ENCODE results near the gene MYO19. TPM values are rescaled to one million over a fixed set of nuclear protein-coding genes. Genes with fewer than 3 reads are reported as not detected.

MYO19 gene
- total RNA-seq, 1 donor from 2014 or later = 36.8 TPM

- DNase-seq = peak; percentile 32
- H3K27me3 ChIP-seq = no peaks in the 10 kb centered on the region
- H3K27ac ChIP-seq = no peak overlapping the region
- no peak for TF ChIP-seq CTCF (IDR thresholded peaks at IDR 0.05)
- no peaks in the 10 kb centered on the region for H3K9me3 ChIP-seq
- H3K4me1 ChIP-seq = no peaks in the 10 kb centered on the region
- intact Hi-C loops (cut with DNase I) = no loop called here
- H3K36me3 ChIP-seq = peaks cover 58% of the 10 kb centered on the region
- no peak overlapping the region for H3K4me3 ChIP-seq
- ATAC-seq = no peak
Observed at GRCh38 chr17:36527621-36528250, 6.9 kb downstream of the MYO19 start.

DNA sequence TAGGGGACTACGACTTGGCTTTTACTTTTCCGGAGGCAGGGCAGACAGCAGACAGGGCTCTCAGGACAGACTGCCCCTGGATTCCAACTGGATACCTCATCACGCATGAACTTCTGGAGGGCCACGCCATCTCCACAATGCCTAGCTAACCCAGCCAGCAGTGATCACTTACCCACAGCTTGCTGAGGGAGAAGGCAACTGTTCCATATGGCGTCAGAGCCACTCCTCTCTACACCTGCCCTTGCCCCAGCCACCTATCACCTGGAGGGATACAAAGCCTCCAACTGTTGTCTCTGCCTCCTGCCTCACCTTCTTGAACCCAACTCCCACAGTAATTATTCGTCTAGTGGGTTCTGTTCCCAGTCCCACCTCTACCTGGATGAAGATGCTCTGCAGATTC, 8.8 kb downstream of the MYO19 start:
- Histone ChIP-seq H3K36me3 (peaks cover 52% of the 10 kb centered on the region), H3K4me3 (no peak overlapping the region), H3K4me1 (no peaks in the 10 kb centered on the region), H3K9me3 (no peaks in the 10 kb centered on the region), H3K27me3 (no peaks in the 10 kb centered on the region), H3K27ac (no peak overlapping the region)
- DNase-seq (no peak), ATAC-seq (no peak)
- no peak for TF ChIP-seq CTCF (IDR thresholded peaks at IDR 0.05)
- intact Hi-C loops (cut with DNase I) = no loop called here

DNA sequence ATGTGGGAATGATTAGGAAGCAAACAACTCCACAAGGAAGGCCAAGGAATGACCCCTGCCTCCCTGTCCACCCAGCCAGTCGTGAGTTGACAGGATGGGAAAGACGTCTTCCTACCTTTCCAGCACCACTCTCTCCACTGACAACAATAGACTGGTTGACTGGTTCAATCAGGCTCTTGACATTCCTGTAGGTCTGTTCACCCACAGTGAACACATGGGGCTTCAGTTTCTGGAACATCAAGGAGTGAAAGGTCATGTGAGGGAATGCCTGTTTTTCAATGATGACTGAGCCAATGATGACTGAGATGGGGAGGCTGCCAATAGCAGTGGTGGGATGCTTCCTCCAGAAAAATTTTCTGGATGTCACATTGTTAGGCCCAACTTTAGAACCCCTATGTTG, 9.6 kb downstream of the MYO19 start:
- Histone ChIP-seq H3K27ac (no peak overlapping the region), H3K4me1 (no peaks in the 10 kb centered on the region), H3K9me3 (no peaks in the 10 kb centered on the region), H3K36me3 (peaks cover 60% of the 10 kb centered on the region), H3K27me3 (no peaks in the 10 kb centered on the region), H3K4me3 (no peak overlapping the region)
- no peak for DNase-seq
- no peak for TF ChIP-seq CTCF (IDR thresholded peaks at IDR 0.05)
- intact Hi-C loops (cut with DNase I) = no loop called here
- ATAC-seq = no peak

DNA sequence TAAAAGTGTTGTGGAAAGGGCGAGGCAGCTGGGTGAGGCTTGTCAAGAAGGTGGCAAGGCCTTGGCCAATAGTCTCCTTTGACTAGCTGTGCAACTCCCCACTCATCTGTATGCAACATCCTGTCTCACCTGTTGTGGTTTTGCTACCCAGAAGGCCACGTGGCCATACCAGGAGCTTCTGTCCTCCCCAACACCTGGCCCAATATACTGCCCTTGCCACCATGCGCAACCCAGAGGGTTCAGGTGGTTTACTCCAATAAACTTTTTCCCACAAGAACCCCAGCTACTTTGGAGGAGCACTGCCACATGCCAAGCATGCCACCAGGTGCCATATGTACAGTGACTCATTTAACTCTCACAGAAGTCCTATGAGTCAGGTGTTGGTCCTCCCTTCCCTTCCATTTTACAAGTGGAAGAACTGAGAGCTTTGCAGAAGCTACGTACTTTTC, 10.2 kb downstream of the MYO19 start:
- H3K4me1 ChIP-seq = no peaks in the 10 kb centered on the region
- ATAC-seq (no peak), DNase-seq (no peak)
- no peaks in the 10 kb centered on the region for H3K9me3 ChIP-seq
- no peak for TF ChIP-seq CTCF (IDR thresholded peaks at IDR 0.05)
- H3K27me3 ChIP-seq = no peaks in the 10 kb centered on the region
- H3K4me3 ChIP-seq = no peak overlapping the region
- intact Hi-C loops (cut with DNase I) = no loop called here
- peaks cover 66% of the 10 kb centered on the region for H3K36me3 ChIP-seq
- no peak overlapping the region for H3K27ac ChIP-seq

- no peaks in the 10 kb centered on the region for H3K27me3 ChIP-seq
- intact Hi-C loops (cut with DNase I) = no loop called here
- ATAC-seq (no peak), DNase-seq (no peak)
- no peak overlapping the region for H3K4me3 ChIP-seq
- no peaks in the 10 kb centered on the region for H3K4me1 ChIP-seq
- no peaks in the 10 kb centered on the region for H3K9me3 ChIP-seq
- TF ChIP-seq CTCF (IDR thresholded peaks at IDR 0.05) = no peak
- H3K36me3 ChIP-seq = peaks cover 58% of the 10 kb centered on the region
- H3K27ac ChIP-seq = no peak overlapping the region
Observed at GRCh38 chr17:36523113-36523512, 11.6 kb downstream of the MYO19 start.

GRCh38 chr17:36515837-36516236, 18.8 kb downstream of the MYO19 start:
- no peak for ATAC-seq
- intact Hi-C loops (cut with DNase I) = no loop called here
- H3K27me3 ChIP-seq = no peaks in the 10 kb centered on the region
- H3K4me3 ChIP-seq = no peak overlapping the region
- no peaks in the 10 kb centered on the region for H3K4me1 ChIP-seq
- H3K36me3 ChIP-seq = peaks cover 18% of the 10 kb centered on the region
- no peak for TF ChIP-seq CTCF (IDR thresholded peaks at IDR 0.05)
- no peaks in the 10 kb centered on the region for H3K9me3 ChIP-seq
- no peak for DNase-seq
- H3K27ac ChIP-seq = no peak overlapping the region

Measured in upper lobe of right lung (tissue), 1 donor.